HepG2 (cell line): ENCODE data around the gene RIPOR3. TPM values are rescaled to one million over a fixed set of nuclear protein-coding genes. Genes with fewer than 3 reads are reported as not detected.
A peak's percentile ranks its signal among the peaks of the same experiment; 100 is the strongest.

ENCODE experiments used
- BRCA1 ChIP-seq: sonication (generic); formaldehyde crosslinking; IDR thresholded peaks from 2 replicates; pipeline ENCODE4 v1.4.0; 2020; ENCODE audit warnings: missing genetic modification reagents
- ESRRA ChIP-seq: sonication (generic); formaldehyde crosslinking; IDR thresholded peaks from 2 replicates; pipeline ENCODE4 v1.5.1; 2020; ENCODE audit warnings: mild to moderate bottlenecking, low read depth, missing genetic modification reagents
- GTF3A ChIP-seq: sonication (generic); formaldehyde crosslinking; conservative IDR thresholded peaks from 2 replicates; pipeline ENCODE4 v1.4.0; 2020; ENCODE audit warnings: mild to moderate bottlenecking, missing genetic modification reagents
- HOXD1 ChIP-seq: sonication (generic); formaldehyde crosslinking; IDR thresholded peaks from 2 replicates; pipeline ENCODE4 v1.5.0; 2020; ENCODE audit warnings: missing genetic modification reagents
- MIXL1 ChIP-seq: IDR thresholded peaks from 2 replicates; pipeline ENCODE4 v1.6.1; 2016
- NCOA5 ChIP-seq: sonication (generic); formaldehyde crosslinking; IDR thresholded peaks from 2 replicates; pipeline ENCODE4 v1.4.0; 2020; ENCODE audit warnings: missing genetic modification reagents
- REPIN1 ChIP-seq: sonication (generic); formaldehyde crosslinking; IDR thresholded peaks from 2 replicates; pipeline ENCODE4 v1.8.0; 2022; ENCODE audit warnings: missing genetic modification reagents, low read depth, mild to moderate bottlenecking, borderline replicate concordance
- SRSF9 ChIP-seq: fragments of 200-400 bp; formaldehyde crosslinking; IDR thresholded peaks from 2 replicates; pipeline ENCODE4 v1.6.1; 2018; ENCODE audit warnings: borderline replicate concordance, mild to moderate bottlenecking, low read depth, low read length; ENCODE audit not compliant: insufficient read depth, poor library complexity, severe bottlenecking
- STAT5B ChIP-seq: sonication (generic); formaldehyde crosslinking; IDR thresholded peaks from 2 replicates; pipeline ENCODE4 v1.4.0; 2020; ENCODE audit warnings: missing genetic modification reagents
- ZNF10 ChIP-seq: sonication (generic); formaldehyde crosslinking; IDR thresholded peaks from 2 replicates; pipeline ENCODE4 v1.4.0; 2020; ENCODE audit warnings: mild to moderate bottlenecking, low read depth, missing genetic modification reagents, borderline replicate concordance
- ZNF331 ChIP-seq: sonication (generic); formaldehyde crosslinking; IDR thresholded peaks from 2 replicates; pipeline ENCODE4 v1.4.0; 2020; ENCODE audit warnings: missing genetic modification reagents
- ZNF431 ChIP-seq: sonication (generic); formaldehyde crosslinking; IDR thresholded peaks from 2 replicates; pipeline ENCODE4 v1.9.0; 2022; ENCODE audit warnings: missing genetic modification reagents, low read depth, mild to moderate bottlenecking, borderline replicate concordance
- ZNF460 ChIP-seq: sonication (generic); formaldehyde crosslinking; IDR thresholded peaks from 2 replicates; pipeline ENCODE4 v1.5.1; 2020; ENCODE audit warnings: missing genetic modification reagents, mild to moderate bottlenecking, borderline replicate concordance
- ZNF558 ChIP-seq: sonication (generic); formaldehyde crosslinking; IDR thresholded peaks from 2 replicates; pipeline ENCODE4 v1.9.0; 2022; ENCODE audit warnings: mild to moderate bottlenecking, missing genetic modification reagents, borderline replicate concordance
- polyA plus RNA-seq, 8 experiments: library from polyadenylated mRNA; depleted of rRNA in 3 of 8; stranded (reverse) in 7 of 8; unstranded in 1 of 8; fragments of >200 nt; fragmentation: Illumina TruSeq in 4 of 8; extraction: Trizol in 4 of 8; gene quantifications; 2 replicates each; pipeline versions ENCODE4 v1.2.1 to v1.2.3, GENCODE V29; 2011 to 2016; ENCODE audit warnings: low read depth in 4 of 8, missing spikeins in 1 of 8, mixed read lengths in 1 of 8; ENCODE audit not compliant: insufficient read depth in 1 of 8
- total RNA-seq, 5 experiments: library from RNA; depleted of rRNA; stranded (reverse); fragments of >200 nt; fragmentation: Illumina TruSeq; extraction: Trizol; gene quantifications; 2 replicates each; pipeline ENCODE4 v1.2.3, GENCODE V29; 2016; ENCODE audit warnings: low read depth in 1 of 5
- TF ChIP-seq, protein P1 (sequence below), 2 experiments: sonication (generic) in 1 of 2; formaldehyde crosslinking in 1 of 2; IDR thresholded peaks; 2 replicates each; pipeline versions ENCODE4 v1.4.0 to v1.6.1; 2018 to 2020; ENCODE audit warnings: missing genetic modification reagents in 2 of 2, borderline replicate concordance in 1 of 2, low read depth in 1 of 2, mild to moderate bottlenecking in 1 of 2, missing biosample characterization in 1 of 2
- TF ChIP-seq, protein P2 (sequence below): sonication (generic); formaldehyde crosslinking; IDR thresholded peaks from 2 replicates; pipeline ENCODE4 v1.4.0; 2020; ENCODE audit warnings: missing genetic modification reagents, borderline replicate concordance
- TF ChIP-seq, protein P3 (sequence below): sonication (generic); formaldehyde crosslinking; IDR thresholded peaks from 2 replicates; pipeline ENCODE4 v1.9.0; 2021; ENCODE audit warnings: missing genetic modification reagents, mild to moderate bottlenecking, borderline replicate concordance
- TF ChIP-seq, protein P4 (sequence below): sonication (generic); formaldehyde crosslinking; IDR thresholded peaks from 2 replicates; pipeline ENCODE4 v1.8.1; 2023; ENCODE audit warnings: mild to moderate bottlenecking, moderate library complexity, missing genetic modification reagents

Gene RIPOR3
- total and polyA plus RNA-seq, 2 of the 13 experiments (the other 11 are each of a cell fraction or from before 2014, with no cell fraction given): 0.18 TPM; not detected in 1

DNA sequence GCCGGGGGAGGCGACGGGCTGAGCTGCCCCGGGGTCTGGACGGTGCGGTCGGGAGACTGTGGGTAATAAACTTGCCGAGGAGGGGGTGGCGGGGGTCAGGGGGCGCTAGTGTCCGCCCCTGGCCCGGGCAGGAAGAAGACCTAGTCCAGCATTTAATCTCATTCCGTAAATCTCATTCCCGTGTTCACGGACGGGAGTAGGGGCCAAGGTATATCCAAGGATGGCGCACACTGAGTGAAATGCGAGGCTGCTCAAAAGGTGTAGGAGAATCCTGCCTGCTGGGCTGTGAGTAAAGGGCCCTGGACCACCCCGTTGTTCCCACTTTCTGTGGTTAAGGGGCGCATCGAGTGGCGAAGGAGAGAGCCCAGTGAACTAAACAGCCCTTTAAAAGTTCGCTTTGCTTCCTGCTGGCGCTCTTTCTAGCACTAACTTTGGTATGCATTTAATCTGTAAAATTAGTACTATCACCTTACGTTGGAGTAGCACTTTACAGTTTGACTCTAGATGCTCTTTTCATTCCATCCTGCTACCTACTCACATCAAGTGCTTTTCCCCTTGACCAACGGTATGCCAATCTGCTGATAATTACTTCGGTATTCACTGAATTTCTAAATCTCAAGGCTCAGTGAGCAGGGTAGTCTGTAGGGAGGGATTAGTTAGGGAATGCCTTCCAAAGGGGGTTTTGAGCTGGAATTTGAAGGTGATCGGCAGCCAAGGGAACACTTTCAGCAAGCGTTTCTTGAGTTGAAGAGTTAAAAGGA, 40.8 kb upstream of the RIPOR3 start (continued):
- no peak for TF ChIP-seq ZNF460 (CRISPR knock-in tag)
- no peak for TF ChIP-seq SRSF9
- TF ChIP-seq ZNF431 (CRISPR knock-in tag): no peak
- TF ChIP-seq ESRRA (CRISPR knock-in tag): no peak
- no peak for TF ChIP-seq ZNF10
- TF ChIP-seq, protein P1, sequence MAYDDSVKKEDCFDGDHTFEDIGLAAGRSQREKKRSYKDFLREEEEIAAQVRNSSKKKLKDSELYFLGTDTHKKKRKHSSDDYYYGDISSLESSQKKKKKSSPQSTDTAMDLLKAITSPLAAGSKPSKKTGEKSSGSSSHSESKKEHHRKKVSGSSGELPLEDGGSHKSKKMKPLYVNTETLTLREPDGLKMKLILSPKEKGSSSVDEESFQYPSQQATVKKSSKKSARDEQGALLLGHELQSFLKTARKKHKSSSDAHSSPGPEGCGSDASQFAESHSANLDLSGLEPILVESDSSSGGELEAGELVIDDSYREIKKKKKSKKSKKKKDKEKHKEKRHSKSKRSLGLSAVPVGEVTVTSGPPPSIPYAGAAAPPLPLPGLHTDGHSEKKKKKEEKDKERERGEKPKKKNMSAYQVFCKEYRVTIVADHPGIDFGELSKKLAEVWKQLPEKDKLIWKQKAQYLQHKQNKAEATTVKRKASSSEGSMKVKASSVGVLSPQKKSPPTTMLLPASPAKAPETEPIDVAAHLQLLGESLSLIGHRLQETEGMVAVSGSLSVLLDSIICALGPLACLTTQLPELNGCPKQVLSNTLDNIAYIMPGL (CRISPR knock-in tag; IDR thresholded peaks at IDR 0.05; ENCODE audit: borderline replicate concordance in 1 of 2, low read depth in 1 of 2): no peak; a peak in 2 of 4 replicates
- no peak for TF ChIP-seq MIXL1 (CRISPR knock-in tag)
- TF ChIP-seq REPIN1 (CRISPR knock-in tag): 0 out of 2 replicates have a peak, but pooled peaks have one; percentile 3
- no peak for TF ChIP-seq ZNF331 (CRISPR knock-in tag)
- no peak for TF ChIP-seq ZNF558
- TF ChIP-seq, protein P2, sequence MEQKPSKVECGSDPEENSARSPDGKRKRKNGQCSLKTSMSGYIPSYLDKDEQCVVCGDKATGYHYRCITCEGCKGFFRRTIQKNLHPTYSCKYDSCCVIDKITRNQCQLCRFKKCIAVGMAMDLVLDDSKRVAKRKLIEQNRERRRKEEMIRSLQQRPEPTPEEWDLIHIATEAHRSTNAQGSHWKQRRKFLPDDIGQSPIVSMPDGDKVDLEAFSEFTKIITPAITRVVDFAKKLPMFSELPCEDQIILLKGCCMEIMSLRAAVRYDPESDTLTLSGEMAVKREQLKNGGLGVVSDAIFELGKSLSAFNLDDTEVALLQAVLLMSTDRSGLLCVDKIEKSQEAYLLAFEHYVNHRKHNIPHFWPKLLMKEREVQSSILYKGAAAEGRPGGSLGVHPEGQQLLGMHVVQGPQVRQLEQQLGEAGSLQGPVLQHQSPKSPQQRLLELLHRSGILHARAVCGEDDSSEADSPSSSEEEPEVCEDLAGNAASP (CRISPR knock-in tag): peak; percentile 6; the same call in 1 of the 2 replicates
- TF ChIP-seq, protein P3, sequence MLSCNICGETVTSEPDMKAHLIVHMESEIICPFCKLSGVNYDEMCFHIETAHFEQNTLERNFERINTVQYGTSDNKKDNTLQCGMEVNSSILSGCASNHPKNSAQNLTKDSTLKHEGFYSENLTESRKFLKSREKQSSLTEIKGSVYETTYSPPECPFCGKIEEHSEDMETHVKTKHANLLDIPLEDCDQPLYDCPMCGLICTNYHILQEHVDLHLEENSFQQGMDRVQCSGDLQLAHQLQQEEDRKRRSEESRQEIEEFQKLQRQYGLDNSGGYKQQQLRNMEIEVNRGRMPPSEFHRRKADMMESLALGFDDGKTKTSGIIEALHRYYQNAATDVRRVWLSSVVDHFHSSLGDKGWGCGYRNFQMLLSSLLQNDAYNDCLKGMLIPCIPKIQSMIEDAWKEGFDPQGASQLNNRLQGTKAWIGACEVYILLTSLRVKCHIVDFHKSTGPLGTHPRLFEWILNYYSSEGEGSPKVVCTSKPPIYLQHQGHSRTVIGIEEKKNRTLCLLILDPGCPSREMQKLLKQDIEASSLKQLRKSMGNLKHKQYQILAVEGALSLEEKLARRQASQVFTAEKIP (CRISPR knock-in tag): no peak
- TF ChIP-seq, protein P4, sequence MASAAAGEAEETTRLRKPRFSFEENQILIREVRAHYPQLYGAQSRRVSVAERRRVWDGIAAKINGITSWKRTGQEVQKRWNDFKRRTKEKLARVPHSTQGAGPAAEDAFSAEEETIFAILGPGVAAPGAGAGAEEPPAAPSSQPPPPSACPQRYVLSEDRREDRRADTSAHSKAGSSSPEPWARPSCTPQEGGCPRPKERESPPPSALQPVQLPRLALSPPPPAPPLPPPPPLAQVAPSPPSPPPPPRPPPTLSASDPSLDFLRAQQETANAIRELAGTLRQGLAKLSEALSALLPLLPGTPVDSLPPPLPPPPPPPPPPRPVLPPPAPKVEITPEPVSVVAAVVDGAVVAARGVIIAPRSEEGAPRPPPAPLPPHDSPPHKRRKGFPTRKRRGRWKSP (CRISPR knock-in tag): no peak; the same call in none of the 2 replicates
- TF ChIP-seq GTF3A (CRISPR knock-in tag): no peak
- TF ChIP-seq STAT5B (CRISPR knock-in tag): no peak
- TF ChIP-seq NCOA5 (CRISPR knock-in tag): no peak
- TF ChIP-seq BRCA1: no peak
- TF ChIP-seq HOXD1: no peak
